Frontal cortex (tissue), 4 donors: Measurements from ENCODE around the gene OXTR. TPM values are rescaled to one million over a fixed set of nuclear protein-coding genes. Genes with fewer than 3 reads are reported as not detected.

Experiments
- DNase-seq, 2 donors: peaks; one replicate each; pipeline ENCODE4 v3.0.0; 2012; ENCODE audit warnings: low spot score in 2 of 2
- FAIRE-seq: peaks from 2 replicates; lab custom pipeline; 2012; peaks lifted over from hg19 to GRCh38; lab: Jason Lieb, UNC
- total RNA-seq: library from RNA; depleted of rRNA; stranded (reverse); fragments of >200 nt; gene quantifications from one replicate; pipeline ENCODE4 v1.2.3, GENCODE V29; 2014
- donor health status: control.
- donor health status: control.
- donor health status: control.

OXTR gene
- total RNA-seq, 1 donor from 2014 or later = 2.0 TPM

GRCh38 chr3:8745619-8746370 lies 23.6 kb downstream of the OXTR start:
- DNase-seq (no peak), FAIRE-seq (no peak)

GRCh38 chr3:8743911-8744310 lies 25.5 kb downstream of the OXTR start:
- FAIRE-seq (no peak), DNase-seq (no peak)

- DNase-seq = no peak
- FAIRE-seq = no peak
These were observed 26.3 kb downstream of the OXTR start for GRCh38 chr3:8743021-8743601.

- FAIRE-seq = no peak
- no peak for DNase-seq
These were observed 27.7 kb downstream of the OXTR start for GRCh38 chr3:8741581-8742261.

- no peak for FAIRE-seq
- DNase-seq = no peak
These were observed 29.5 kb downstream of the OXTR start for GRCh38 chr3:8739757-8740504.

DNA sequence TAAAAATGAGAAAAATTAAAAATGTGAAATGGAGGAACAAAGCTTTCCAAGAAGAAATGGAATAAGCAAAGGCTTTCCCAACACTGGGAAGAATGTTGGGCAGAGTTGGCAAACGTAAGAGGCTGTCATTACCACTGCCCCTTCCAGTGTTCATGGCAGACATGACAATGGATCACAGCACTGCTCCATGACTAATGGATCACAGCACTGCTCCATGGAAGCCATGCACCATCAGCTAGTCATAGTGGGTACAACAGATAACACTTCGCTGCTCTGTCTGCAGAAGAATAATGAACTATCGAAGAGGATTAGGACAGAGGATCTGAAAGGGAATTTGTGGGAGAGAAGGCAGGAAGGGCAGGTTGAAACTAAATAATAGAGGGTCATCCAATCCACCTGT lies 30.8 kb downstream of the OXTR start:
- DNase-seq (no peak), FAIRE-seq (no peak)

DNA sequence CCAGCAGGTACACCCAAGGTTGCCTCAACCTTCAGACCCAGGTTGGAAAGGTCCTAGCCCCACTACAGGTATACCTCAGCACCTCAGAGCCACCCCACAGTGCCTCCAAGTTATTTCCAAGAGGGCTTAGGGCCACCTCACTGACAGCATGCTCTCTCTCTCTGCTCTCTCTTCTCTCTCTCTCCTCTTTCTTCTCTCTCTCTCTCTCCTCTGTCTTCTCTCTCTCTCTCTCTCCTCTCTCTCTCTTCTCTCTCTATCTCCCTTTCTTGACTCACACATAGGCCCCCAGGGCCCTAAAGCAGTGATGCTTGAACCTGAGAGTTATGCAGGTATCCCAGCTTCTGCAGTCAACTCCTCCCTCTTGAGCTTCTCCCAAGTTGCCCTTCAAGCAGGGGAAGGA lies 31.6 kb downstream of the OXTR start:
- FAIRE-seq = no peak
- DNase-seq = no peak

- DNase-seq (no peak), FAIRE-seq (no peak)
These were observed 32.1 kb downstream of the OXTR start for GRCh38 chr3:8737301-8737700.

- DNase-seq (no peak), FAIRE-seq (no peak)
These were observed 33.0 kb downstream of the OXTR start for GRCh38 chr3:8736436-8736835.

- DNase-seq (no peak), FAIRE-seq (no peak)
These were observed 34.5 kb downstream of the OXTR start for GRCh38 chr3:8734908-8735307.

GRCh38 chr3:8734137-8734878 lies 35.1 kb downstream of the OXTR start:
- DNase-seq = no peak
- no peak for FAIRE-seq

GRCh38 chr3:8733332-8734094 lies 35.9 kb downstream of the OXTR start, which contains the start of gene CAV3:
Gene CAV3 (plus strand): TSS chr3:8733802. CDS start chr3:8733877, 75 bp downstream.
- DNase-seq (no peak), FAIRE-seq (no peak)

DNA sequence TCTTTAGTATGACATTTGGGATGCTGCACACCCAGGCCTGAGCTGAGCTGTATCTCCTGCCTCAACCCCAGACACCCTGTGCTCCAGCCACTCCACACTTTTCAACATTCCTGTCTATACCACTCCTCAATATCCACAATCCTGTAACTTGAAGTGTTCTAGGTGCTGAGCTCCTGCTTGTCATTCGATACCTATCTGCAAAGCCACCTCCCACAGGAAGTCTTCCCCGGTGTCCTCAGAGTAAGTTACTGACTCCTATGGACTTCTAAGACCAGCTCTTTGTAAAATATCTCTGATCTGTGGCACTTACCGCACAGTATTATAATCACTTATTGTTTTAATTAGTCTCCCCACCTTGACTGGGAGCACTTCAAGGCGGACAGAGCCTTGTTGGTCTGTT lies 37.0 kb downstream of the OXTR start:
- FAIRE-seq = no peak
- DNase-seq = no peak

DNA sequence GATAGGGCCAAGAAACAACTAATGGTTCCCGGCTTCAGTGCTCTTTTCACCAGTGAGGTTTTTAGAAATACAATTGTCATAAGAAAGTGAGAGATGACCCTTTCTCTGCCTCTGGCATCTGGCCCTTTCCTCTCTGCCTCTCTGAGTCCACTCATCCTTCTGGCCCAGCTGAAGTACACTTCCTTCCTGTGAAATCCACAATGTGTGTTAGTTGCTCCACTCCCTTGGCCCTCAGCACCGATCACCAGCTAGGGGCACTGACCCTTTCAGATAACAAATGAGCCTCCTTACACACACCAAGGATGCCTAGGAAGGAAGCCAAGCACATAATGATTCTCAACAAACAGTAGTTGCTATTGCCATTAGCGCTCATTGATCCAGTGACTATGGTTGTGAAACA lies 38.8 kb downstream of the OXTR start:
- DNase-seq = no peak

DNA sequence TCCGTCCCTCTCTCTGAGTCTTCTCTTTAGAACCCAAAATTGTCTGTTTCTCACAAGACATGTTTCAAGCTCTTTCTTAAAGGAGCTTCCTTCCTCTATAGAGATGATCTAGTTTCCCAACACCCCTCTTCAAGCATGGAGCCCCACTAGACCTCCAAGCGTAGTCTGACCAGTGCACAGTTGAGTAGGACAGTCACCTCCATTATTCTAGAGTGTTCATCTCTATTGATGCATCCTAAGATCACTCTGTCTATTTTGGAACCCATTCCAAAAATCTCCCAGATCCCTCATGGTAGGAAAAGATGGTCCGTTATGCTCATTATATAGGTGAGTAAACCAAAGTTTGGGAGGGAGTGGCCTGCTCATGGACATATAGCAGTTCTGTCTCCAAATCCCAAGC lies 39.9 kb downstream of the OXTR start:
- DNase-seq (no peak), FAIRE-seq (no peak)

More for the DNA sequence above, 38.8 kb downstream of the OXTR start:
- no peak for FAIRE-seq

- no peak for DNase-seq
These were observed 41.6 kb downstream of the OXTR start for GRCh38 chr3:8727605-8728512.

DNA sequence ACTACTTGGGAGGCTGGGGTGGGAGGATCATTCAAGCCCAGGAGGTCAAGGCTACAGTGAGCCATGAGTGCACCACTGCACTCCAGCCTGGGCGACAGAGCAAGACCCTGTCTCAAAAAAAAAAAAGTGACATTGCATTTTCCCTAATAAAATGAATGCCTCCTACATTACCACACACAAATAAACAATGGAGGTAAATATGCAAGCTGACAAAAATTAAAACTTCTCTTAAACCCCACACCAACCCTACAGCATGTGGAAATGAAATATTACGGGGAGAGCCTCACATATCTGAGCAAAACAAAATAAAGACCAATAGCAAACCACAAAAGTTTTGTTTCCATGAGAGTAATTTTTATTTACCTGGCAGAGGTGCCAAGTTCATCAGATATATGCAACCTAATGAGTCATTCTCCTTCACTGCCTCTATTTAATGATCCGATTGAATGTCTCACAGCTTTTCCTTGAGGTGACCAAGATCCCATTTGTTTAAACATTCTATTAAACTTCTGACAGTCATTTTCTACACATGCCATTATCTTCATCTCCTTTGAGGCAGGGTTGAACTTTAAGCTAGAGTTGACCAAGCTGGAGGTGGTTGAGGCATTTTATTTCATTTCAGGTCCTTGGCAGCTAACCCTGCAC lies 45.2 kb downstream of the OXTR start:
- DNase-seq (no peak), FAIRE-seq (no peak)

More at GRCh38 chr3:8727605-8728512, 41.6 kb downstream of the OXTR start:
- FAIRE-seq = no peak
